ENCODE results near the gene SYNGR3. TPM values are rescaled to one million over a fixed set of nuclear protein-coding genes. Genes with fewer than 3 reads are reported as not detected.
A peak's percentile ranks its signal among the peaks of the same experiment; 100 is the strongest.

SYNGR3 gene
- total and polyA plus RNA-seq, 11 donors = 0.19 to 2.7 (median 0.86) TPM

- WGBS, 4 donors = 72 to 84% (median 82%) methylated on average over 16 to 28 of the region's 28 CpGs
- intact Hi-C loops (cut with DNase I) = loop anchor here in 2 of 10 donors (10.0 kb wide), 3 partner anchors 135 to 505 kb away; partner anchors contain the start of gene TRAF7 (in 1 of the 2)
These were observed 10.2 kb downstream of the SYNGR3 start for GRCh38 chr16:1999866-2000514.

DNA sequence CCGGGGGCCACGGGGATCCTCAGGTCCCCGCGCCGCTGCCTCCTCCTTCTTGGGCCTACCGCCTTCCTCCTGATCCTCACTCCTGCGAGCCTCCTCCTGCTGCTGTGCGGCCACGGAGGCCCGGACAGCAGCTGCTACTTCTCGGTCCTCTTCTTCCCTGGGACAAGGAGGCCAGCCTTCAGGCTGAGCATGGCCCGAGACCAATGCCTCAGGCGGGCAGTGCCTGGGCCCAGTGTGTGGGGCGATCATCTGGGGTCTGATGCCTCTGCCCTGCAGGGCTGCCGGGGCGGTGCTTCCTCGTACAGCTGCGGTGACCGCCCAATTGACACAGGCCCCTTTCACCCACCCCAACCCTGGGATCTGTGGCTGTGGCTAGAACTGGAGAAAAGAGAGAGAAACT lies 11.3 kb downstream of the SYNGR3 start:
- TF ChIP-seq POLR2A (IDR thresholded peaks at IDR 0.05) (no peak), CTCF (IDR thresholded peaks at IDR 0.05) (no peak)
- H3K4me3 ChIP-seq = no peak overlapping the region
- 94 to 96% (median 95%) methylated on average over 11 to 19 of the region's 19 CpGs for WGBS, 4 donors
- H3K9me3 ChIP-seq = no peaks in the 10 kb centered on the region
- H3K27ac ChIP-seq = no peak overlapping the region
- H3K27me3 ChIP-seq = no peaks in the 10 kb centered on the region
- peaks cover 0 to 72% (median 63%) of the 10 kb centered on the region in 9 donors for H3K36me3 ChIP-seq
- ATAC-seq (no peak), DNase-seq (no peak)
- peaks cover 0 to 33% (median 23%) of the 10 kb centered on the region in 12 donors for H3K4me1 ChIP-seq
- intact Hi-C loops (cut with DNase I) = loop anchor here in 2 of 10 donors (10.0 kb wide), 2 partner anchors 154 to 504 kb away; partner anchors contain the start of gene TRAF7 (in 1 of the 2)

More at GRCh38 chr16:1999866-2000514, 10.2 kb downstream of the SYNGR3 start:
- Histone ChIP-seq H3K9me3 (no peaks in the 10 kb centered on the region), H3K36me3 (peaks cover 0 to 72% (median 63%) of the 10 kb centered on the region in 9 donors), H3K27me3 (no peaks in the 10 kb centered on the region), H3K4me1 (peaks cover 0 to 28% (median 16%) of the 10 kb centered on the region in 12 donors), H3K27ac (no peak overlapping the region), H3K4me3 (no peak overlapping the region)
- DNase-seq (no peak), ATAC-seq (no peak)
- TF ChIP-seq POLR2A (IDR thresholded peaks at IDR 0.05) (no peak), CTCF (IDR thresholded peaks at IDR 0.05) (no peak)

DNA sequence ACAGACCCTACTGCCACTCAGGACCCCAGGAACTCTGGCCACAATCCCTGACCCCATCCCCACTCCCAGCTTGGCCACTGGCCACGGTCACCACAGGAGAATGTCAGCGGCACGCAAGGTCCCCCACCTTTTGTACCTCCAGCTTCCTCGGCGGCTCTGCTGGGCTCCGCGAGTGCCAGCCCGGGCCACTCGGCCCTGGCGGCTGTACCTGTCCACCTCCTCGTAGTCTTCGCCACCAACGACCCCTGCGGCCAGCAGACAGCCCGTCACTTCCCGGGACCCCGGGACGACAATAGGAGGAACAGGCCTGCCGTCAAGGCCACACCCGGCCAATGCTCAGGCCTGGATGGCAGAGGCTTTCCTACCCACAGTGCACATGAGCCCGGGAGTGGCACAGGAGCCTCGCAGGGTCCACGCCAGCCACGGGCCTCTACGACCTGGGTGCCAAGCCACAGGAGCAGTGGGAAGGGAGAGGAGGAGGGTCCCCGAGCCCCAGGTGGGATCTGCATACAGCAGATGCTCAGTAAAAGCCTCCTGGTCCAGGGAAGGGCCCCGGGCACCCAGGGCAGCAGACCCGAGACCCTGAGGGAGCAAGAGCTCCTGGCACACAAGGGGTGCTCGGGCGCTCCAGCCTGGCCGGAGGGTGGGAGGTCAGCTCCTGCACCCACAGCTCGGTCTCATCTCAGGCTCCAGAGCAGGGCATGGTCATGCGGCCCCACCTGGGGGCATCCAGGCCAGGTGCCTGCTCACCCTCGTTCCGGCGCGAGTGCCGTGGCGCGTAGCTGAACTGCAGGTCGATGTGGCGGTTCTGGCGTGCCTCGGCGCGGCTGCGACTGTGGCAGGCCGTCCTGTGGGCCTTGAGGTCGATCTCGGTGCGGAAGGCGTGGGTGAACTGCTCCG lies 11.9 kb downstream of the SYNGR3 start:
- intact Hi-C loops (cut with DNase I) = loop anchor here in 2 of 10 donors (10.0 kb wide), 2 partner anchors 153 to 503 kb away; partner anchors contain the start of gene TRAF7 (in 1 of the 2)
- H3K36me3 ChIP-seq = peaks cover 0 to 69% (median 62%) of the 10 kb centered on the region in 9 donors
- peaks cover 0 to 40% (median 24%) of the 10 kb centered on the region in 12 donors for H3K4me1 ChIP-seq
- H3K27ac ChIP-seq = no peak overlapping the region
- no peaks in the 10 kb centered on the region for H3K9me3 ChIP-seq
- DNase-seq (peak in 1 of 5 donors; percentile 60), ATAC-seq (no peak)
- no peaks in the 10 kb centered on the region for H3K27me3 ChIP-seq
- TF ChIP-seq CTCF (IDR thresholded peaks at IDR 0.05) (no peak), POLR2A (IDR thresholded peaks at IDR 0.05) (no peak)
- WGBS, 4 donors = 94 to 97% (median 95%) methylated on average over 23 to 53 of the region's 53 CpGs
- no peak overlapping the region for H3K4me3 ChIP-seq
